ENCODE data around the gene MYH11.

The MYH11 gene

GRCh38 chr16:15891508-15891907 lies 34.7 kb upstream of the MYH11 start:
- TF ChIP-seq SIN3A (IDR thresholded peaks at IDR 0.05; ENCODE audit: borderline replicate concordance, insufficient read depth, low read length) = no peak
- TF ChIP-seq POLR2AphosphoS5 (IDR thresholded peaks at IDR 0.05; ENCODE audit: low read depth, low read length) = no peak
- TF ChIP-seq REST (IDR thresholded peaks at IDR 0.05; ENCODE audit: insufficient read depth in 1 of 2, low read depth in 2 of 2, low read length in 2 of 2) = no peak
- TF ChIP-seq TAF1 (IDR thresholded peaks at IDR 0.05; ENCODE audit: borderline replicate concordance, insufficient read depth, low read length) = no peak
- no peak for TF ChIP-seq FOXP2 (optimal IDR thresholded peaks at IDR 0.05; ENCODE audit: borderline replicate concordance, extremely low read depth, extremely low read length, insufficient read depth)

GRCh38 chr16:15888072-15888976 lies 31.5 kb upstream of the MYH11 start, which contains the start of gene CEP20:
Gene CEP20, minus strand, starts transcription at chr16:15888603. Its CDS starts 18 bp downstream, at chr16:15888585.
- TF ChIP-seq POLR2AphosphoS5 (IDR thresholded peaks at IDR 0.05; ENCODE audit: low read depth, low read length) (peak; percentile 73), TAF1 (IDR thresholded peaks at IDR 0.05; ENCODE audit: borderline replicate concordance, insufficient read depth, low read length) (peak; percentile 86; the same call in 1 of the 2 replicates), FOXP2 (optimal IDR thresholded peaks at IDR 0.05; ENCODE audit: borderline replicate concordance, extremely low read depth, extremely low read length, insufficient read depth) (no peak), SIN3A (IDR thresholded peaks at IDR 0.05; ENCODE audit: borderline replicate concordance, insufficient read depth, low read length) (no peak), REST (IDR thresholded peaks at IDR 0.05; ENCODE audit: insufficient read depth in 1 of 2, low read depth in 2 of 2, low read length in 2 of 2) (no peak)

- TF ChIP-seq POLR2AphosphoS5 (IDR thresholded peaks at IDR 0.05; ENCODE audit: low read depth, low read length) (no peak), TAF1 (IDR thresholded peaks at IDR 0.05; ENCODE audit: borderline replicate concordance, insufficient read depth, low read length) (no peak), FOXP2 (optimal IDR thresholded peaks at IDR 0.05; ENCODE audit: borderline replicate concordance, extremely low read depth, extremely low read length, insufficient read depth) (no peak), REST (IDR thresholded peaks at IDR 0.05; ENCODE audit: insufficient read depth in 1 of 2, low read depth in 2 of 2, low read length in 2 of 2) (no peak), SIN3A (IDR thresholded peaks at IDR 0.05; ENCODE audit: borderline replicate concordance, insufficient read depth, low read length) (no peak)
Observed at GRCh38 chr16:15887283-15887682, 30.5 kb upstream of the MYH11 start.

GRCh38 chr16:15886078-15886477 lies 29.2 kb upstream of the MYH11 start:
- no peak for TF ChIP-seq SIN3A (IDR thresholded peaks at IDR 0.05; ENCODE audit: borderline replicate concordance, insufficient read depth, low read length)
- TF ChIP-seq TAF1 (IDR thresholded peaks at IDR 0.05; ENCODE audit: borderline replicate concordance, insufficient read depth, low read length) = no peak
- TF ChIP-seq FOXP2 (optimal IDR thresholded peaks at IDR 0.05; ENCODE audit: borderline replicate concordance, extremely low read depth, extremely low read length, insufficient read depth) = no peak
- no peak for TF ChIP-seq POLR2AphosphoS5 (IDR thresholded peaks at IDR 0.05; ENCODE audit: low read depth, low read length)
- no peak for TF ChIP-seq REST (IDR thresholded peaks at IDR 0.05; ENCODE audit: insufficient read depth in 1 of 2, low read depth in 2 of 2, low read length in 2 of 2)

Measured in PFSK-1 (cell line).